Activated CD4-positive, alpha-beta T cell treated with anti-CD3 and anti-CD28 coated beads for 36 hours (primary cell): ENCODE measurements around the gene C17orf107. TPM values are rescaled to one million over a fixed set of nuclear protein-coding genes. Genes with fewer than 3 reads are reported as not detected.
"Not testable (repeated sequence)": the region's sequence is repeated elsewhere in the genome, so short reads cannot be mapped to it uniquely, and the experiment has no call there.

ENCODE experiments used
- ATAC-seq: fragments of 200-7000 bp; cut with Tn5 transposase; one replicate; pipeline ENCODE4 v1.10.0; 2021; ENCODE audit warnings: mild to moderate bottlenecking, moderate library complexity
- CTCF ChIA-PET: fragments of 350-600 bp; sonication (Branson Sonifier 250); formaldehyde crosslinking; loops from one replicate; lab custom pipeline; 2021; ENCODE audit warnings: antibody characterized with exemption; lab: Charles Lee
- POLR2A ChIA-PET: fragments of 350-600 bp; sonication (Branson Sonifier 250); formaldehyde crosslinking; loops from one replicate; lab custom pipeline; 2021; ENCODE audit warnings: antibody characterized with exemption, inconsistent platforms; lab: Charles Lee
- DNase-seq: peaks from one replicate; pipeline ENCODE4 v3.0.0-alpha.2; 2020
- H3K27ac Mint-ChIP-seq: one replicate; pipeline ENCODE4 v1.8.0; 2021; ENCODE audit warnings: mixed read lengths
- H3K27me3 Mint-ChIP-seq: one replicate; pipeline ENCODE4 v1.8.0; 2021; ENCODE audit warnings: mixed read lengths
- H3K36me3 Mint-ChIP-seq: one replicate; pipeline ENCODE4 v1.8.0; 2021; ENCODE audit warnings: low read depth, mixed read lengths
- H3K4me1 Mint-ChIP-seq: one replicate; pipeline ENCODE4 v1.8.0; 2021; ENCODE audit warnings: mixed read lengths
- H3K4me3 Mint-ChIP-seq: one replicate; pipeline ENCODE4 v1.8.0; 2021; ENCODE audit warnings: mild to moderate bottlenecking, moderate library complexity, mixed read lengths
- H3K9me3 Mint-ChIP-seq: one replicate; pipeline ENCODE4 v1.8.0; 2021; ENCODE audit warnings: low read depth, mixed read lengths
- intact Hi-C, 2 experiments: fragments of 100-400 bp; cut with DNase I in 1 of 2; cut with micrococcal nuclease in 1 of 2; formaldehyde crosslinking; loops; one replicate each; pipeline versions ENCODE4 v1.14.2 to v1.15.1; 2022 to 2024; cut with DNase I, micrococcal nuclease
- total RNA-seq, 2 experiments: library from RNA; stranded (reverse); gene quantifications; one replicate each; pipeline ENCODE4 v1.2.3, GENCODE V29; 2021

The C17orf107 gene
- total RNA-seq, 2 experiments from 2014 or later = 2.6 to 2.8 TPM

DNA sequence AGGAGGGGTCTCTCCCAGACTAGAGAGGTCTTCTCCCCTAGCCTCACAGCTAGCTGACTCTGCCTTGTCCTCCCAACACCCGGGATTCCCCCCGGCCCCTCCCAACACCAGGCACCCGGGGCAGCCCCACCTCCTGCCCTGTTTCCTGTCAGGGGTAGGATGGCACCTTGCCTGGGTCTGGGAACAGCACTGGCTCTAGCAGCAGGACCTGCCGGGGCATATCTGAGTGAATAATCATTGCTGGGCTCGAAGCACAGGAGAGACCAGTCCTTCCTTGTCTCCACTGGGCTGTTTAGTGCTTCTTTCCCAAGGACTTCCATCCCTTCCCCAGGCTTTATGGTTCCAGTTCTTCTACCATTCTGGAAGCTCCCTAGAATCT lies 40.5 kb upstream of the C17orf107 start:
- ChIA-PET CTCF (no interaction called here), POLR2A (no interaction called here)
- intact Hi-C loops = no loop called here
- H3K36me3 Mint-ChIP-seq = peaks cover 9% of the 10 kb centered on the region
- no peak overlapping the region for H3K27ac Mint-ChIP-seq
- no peak overlapping the region for H3K4me3 Mint-ChIP-seq
- H3K27me3 Mint-ChIP-seq = no peaks in the 10 kb centered on the region
- H3K4me1 Mint-ChIP-seq = peaks cover 14% of the 10 kb centered on the region
- no peak for DNase-seq
- no peak for ATAC-seq
- H3K9me3 Mint-ChIP-seq = no peaks in the 10 kb centered on the region

DNA sequence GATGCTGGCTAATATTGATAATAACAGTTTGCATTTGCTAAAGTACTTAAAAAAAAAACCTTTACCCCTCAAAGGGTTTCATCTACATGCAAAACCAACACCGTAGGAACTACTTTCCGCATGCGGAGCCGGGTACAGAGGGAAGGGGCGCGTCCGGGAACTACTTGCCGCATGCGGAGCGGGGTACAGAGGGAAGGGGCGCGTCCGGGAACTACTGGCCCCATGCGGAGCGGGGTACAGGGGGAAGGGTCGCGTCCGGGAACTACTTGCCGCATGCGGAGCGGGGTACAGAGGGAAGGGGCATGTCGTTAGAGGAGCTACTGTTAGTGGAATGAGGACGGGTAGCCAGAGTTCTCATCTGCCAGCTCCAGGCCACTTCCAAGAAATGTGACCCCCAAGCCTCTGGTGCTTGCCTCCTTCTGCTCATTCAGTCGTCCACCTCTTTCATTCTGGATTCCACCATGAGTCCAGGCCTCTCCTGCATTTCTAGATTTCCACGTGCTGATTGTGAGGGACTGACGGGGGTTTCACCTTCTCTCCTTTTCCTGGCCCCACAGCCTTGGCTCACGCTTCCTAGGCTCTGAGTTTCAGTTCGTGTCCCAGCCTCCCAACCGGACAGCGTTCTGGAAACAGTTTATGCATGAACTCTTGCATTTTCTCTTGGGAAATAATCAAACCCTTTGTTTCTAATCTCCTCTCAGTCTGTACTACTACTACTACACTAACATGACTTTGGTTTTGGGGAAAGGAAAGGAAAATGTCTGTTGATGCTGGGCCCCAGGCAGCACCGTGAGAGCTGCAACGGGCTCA lies 39.3 kb upstream of the C17orf107 start:
- DNase-seq (no peak), ATAC-seq (no peak)
- no peaks in the 10 kb centered on the region for H3K9me3 Mint-ChIP-seq
- H3K4me1 Mint-ChIP-seq = peaks cover 10% of the 10 kb centered on the region
- ChIA-PET CTCF (interaction anchor here (1.1 kb wide), 1 partner anchor 31 kb away, joined by 4 read pairs; no protein-coding TSS in a partner anchor), POLR2A (no interaction called here)
- H3K27me3 Mint-ChIP-seq = no peaks in the 10 kb centered on the region
- intact Hi-C loops = no loop called here
- no peak overlapping the region for H3K27ac Mint-ChIP-seq
- no peak overlapping the region for H3K4me3 Mint-ChIP-seq
- peaks cover 8% of the 10 kb centered on the region for H3K36me3 Mint-ChIP-seq

DNA sequence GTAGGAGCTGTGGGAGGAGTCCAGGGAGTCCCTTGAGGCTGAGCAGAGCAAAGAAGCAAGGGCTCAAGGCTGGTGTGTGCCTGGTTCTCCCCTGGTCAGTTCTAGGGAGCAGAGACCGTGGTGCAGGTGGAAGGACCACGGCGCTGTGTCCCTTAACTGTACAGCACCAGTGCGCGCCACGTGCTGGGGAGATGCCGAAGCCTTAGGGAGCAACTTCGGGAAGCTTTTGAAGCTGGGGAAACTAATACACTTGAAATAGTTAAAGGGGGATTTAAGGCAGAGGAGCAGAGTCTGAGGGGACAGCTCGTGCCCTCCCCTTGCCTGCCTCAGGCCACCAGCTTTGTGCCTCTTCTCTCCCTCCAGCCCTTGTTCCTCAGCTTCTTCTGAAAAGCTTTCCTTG lies 38.7 kb upstream of the C17orf107 start:
- POLR2A ChIA-PET = no interaction called here
- Mint-ChIP-seq H3K36me3 (peaks cover 9% of the 10 kb centered on the region), H3K4me1 (peaks cover 10% of the 10 kb centered on the region), H3K9me3 (no peaks in the 10 kb centered on the region), H3K27ac (no peak overlapping the region), H3K4me3 (no peak overlapping the region), H3K27me3 (no peaks in the 10 kb centered on the region)
- intact Hi-C loops = no loop called here
- CTCF ChIA-PET = interaction anchor here (1.1 kb wide), 1 partner anchor 30 kb away, joined by 4 read pairs; no protein-coding TSS in a partner anchor
- DNase-seq = no peak
- ATAC-seq = no peak

DNA sequence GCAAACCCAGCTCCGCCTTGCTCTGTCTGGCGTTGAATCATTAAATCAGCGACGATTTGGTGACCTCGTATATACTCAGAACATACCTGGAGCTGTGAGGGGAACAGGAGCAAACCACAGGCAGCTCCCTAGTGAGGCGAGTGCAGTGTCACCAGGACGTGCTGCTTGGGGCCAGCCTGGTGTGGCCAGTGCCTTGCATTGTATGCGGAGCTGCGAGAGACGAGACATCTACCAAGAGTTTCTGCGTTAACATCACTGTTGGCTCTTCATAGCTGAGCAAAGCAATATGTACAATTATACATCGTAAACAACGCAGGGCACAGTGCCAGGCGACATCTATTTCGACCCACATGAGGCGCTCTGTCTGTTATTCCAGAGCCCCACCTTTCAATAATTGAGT lies 38.3 kb upstream of the C17orf107 start:
- H3K27me3 Mint-ChIP-seq = no peaks in the 10 kb centered on the region
- H3K9me3 Mint-ChIP-seq = no peaks in the 10 kb centered on the region
- peaks cover 10% of the 10 kb centered on the region for H3K4me1 Mint-ChIP-seq
- peaks cover 9% of the 10 kb centered on the region for H3K36me3 Mint-ChIP-seq
- ChIA-PET CTCF (interaction anchor here (0.6 to 1.1 kb wide), 2 partner anchors 30 to 104 kb away, joined by 3 to 4 read pairs; no protein-coding TSS in a partner anchor), POLR2A (no interaction called here)
- DNase-seq = no peak
- no peak for ATAC-seq
- H3K4me3 Mint-ChIP-seq = no peak overlapping the region
- intact Hi-C loops = no loop called here
- no peak overlapping the region for H3K27ac Mint-ChIP-seq

DNA sequence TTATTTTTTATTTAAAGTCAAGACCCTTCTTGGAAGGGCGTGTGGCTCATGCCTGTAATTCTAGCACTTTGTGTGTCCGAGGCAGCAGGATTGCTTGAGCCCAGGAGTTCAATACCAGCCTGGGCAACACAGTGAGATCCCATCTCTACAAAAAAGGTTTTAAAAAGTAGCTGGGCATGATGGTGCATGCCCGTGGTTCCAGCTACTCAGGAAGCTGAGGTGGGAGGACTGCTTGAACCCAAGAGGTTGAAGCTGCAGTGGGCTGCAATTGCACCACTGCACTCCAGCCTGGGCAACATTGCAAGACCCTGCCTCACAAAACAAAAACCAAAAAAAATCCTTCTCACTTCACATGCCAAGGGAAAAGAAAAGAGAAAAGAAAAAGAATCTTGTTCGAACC lies 36.6 kb upstream of the C17orf107 start:
- Mint-ChIP-seq H3K36me3 (peaks cover 9% of the 10 kb centered on the region), H3K27ac (no peak overlapping the region), H3K27me3 (no peaks in the 10 kb centered on the region), H3K4me1 (peaks cover 9% of the 10 kb centered on the region), H3K4me3 (no peak overlapping the region), H3K9me3 (no peaks in the 10 kb centered on the region)
- intact Hi-C loops = no loop called here
- no peak for ATAC-seq
- no peak for DNase-seq
- POLR2A ChIA-PET = no interaction called here
- CTCF ChIA-PET = interaction anchor here (0.7 to 1.1 kb wide), 2 partner anchors 199 to 700 kb away, joined by 3 to 4 read pairs; no protein-coding TSS in a partner anchor

DNA sequence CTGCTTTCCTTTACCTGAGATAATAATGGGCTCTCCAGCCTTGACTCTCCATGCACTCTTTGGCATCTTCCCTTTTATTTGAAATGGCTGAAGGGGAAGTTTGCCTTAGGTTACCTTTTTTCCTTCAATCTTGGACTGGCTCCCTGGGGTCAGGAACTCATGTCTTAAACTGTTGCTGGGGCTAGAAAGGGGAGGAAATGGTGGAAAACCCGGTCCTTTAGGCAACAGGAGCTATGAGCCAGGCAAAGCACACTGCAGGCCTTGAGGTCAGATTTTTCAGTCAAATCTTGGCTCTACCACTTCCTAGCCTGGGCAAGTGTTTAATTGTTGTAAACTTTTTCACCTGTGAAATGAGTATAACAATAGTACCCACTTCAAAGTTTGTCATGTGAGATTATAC lies 36.0 kb upstream of the C17orf107 start:
- ChIA-PET CTCF (interaction anchor here (0.7 to 1.1 kb wide), 2 partner anchors 198 to 701 kb away, joined by 3 to 4 read pairs; no protein-coding TSS in a partner anchor), POLR2A (no interaction called here)
- intact Hi-C loops = no loop called here
- Mint-ChIP-seq H3K36me3 (peaks cover 10% of the 10 kb centered on the region), H3K4me3 (no peak overlapping the region), H3K4me1 (peaks cover 7% of the 10 kb centered on the region), H3K9me3 (no peaks in the 10 kb centered on the region), H3K27me3 (no peaks in the 10 kb centered on the region), H3K27ac (no peak overlapping the region)
- no peak for ATAC-seq
- no peak for DNase-seq

DNA sequence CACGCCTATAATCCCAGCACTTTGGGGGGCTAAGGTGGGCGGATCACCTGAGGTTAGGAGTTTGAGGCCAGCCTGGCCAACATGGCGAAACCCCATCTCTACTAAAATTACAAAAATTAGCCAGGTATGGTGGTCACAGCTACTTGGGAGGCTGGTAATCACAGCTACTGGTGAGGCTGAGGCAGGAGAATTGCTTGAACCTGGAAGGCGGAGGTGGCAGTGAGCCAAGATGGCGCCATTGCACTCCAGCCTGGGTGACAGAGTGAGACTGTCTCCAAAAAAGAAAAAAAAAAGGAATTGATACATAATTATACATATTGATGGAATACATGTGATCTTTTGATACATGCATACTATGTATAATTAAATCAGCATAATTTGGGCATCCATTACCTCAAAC lies 31.8 kb upstream of the C17orf107 start:
- ATAC-seq, POLR2A ChIA-PET, H3K27ac Mint-ChIP-seq, H3K4me3 Mint-ChIP-seq, H3K9me3 Mint-ChIP-seq, intact Hi-C loops, H3K4me1 Mint-ChIP-seq, DNase-seq, H3K36me3 Mint-ChIP-seq, H3K27me3 Mint-ChIP-seq: not testable (repeated sequence)
- CTCF ChIA-PET = interaction anchor here (1.0 kb wide), 1 partner anchor 34 kb away, joined by 4 read pairs; no protein-coding TSS in a partner anchor

DNA sequence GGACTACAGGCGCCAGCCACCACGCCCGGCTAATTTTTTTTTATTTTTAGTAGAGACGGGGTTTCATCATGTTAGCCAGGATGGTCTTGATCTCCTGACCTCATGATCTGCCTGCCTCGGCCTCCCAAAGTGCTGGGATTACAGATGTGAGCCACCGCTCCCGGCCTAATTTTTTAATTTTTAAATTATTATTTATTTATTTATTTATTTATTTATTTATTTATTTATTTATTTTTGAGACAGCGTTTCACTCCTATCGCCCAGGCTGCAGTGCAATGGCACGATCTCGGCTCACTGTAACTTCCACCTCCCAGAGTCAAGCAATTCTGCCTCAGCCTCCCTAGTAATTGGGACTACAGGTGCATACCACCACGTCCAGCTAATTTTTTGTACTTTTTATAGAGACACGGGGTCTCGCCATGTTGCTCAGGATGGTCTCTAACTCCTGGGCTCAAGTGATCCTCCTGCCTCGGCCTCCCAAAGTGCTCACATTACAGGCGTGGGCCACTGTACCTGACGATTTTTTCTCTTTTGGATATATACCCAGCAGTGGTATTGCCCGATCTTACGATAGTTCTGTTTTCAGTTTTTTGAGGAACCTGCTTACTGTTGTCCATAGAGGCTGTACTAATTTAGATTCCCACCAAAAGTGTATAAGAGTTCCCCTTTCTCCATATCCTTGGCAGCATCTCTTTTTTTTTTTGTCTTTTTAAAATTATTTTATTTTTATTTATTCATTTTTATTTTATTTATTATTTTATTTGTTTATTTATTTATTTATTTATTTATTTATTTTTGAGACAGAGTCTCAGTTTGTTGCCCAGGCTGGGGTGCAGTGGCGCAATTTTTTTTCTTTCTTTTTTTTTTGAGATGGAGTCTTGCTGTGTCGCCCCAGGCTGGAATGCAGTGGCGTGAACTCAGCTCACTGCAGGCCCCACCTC lies 30.0 kb upstream of the C17orf107 start:
- ATAC-seq, POLR2A ChIA-PET, H3K36me3 Mint-ChIP-seq, H3K27me3 Mint-ChIP-seq, DNase-seq, intact Hi-C loops, H3K27ac Mint-ChIP-seq, H3K4me3 Mint-ChIP-seq, H3K4me1 Mint-ChIP-seq, H3K9me3 Mint-ChIP-seq: not testable (repeated sequence)
- CTCF ChIA-PET = interaction anchor here (0.6 to 0.7 kb wide), 2 partner anchors 11 to 23 kb away, joined by 3 read pairs; no protein-coding TSS in a partner anchor

DNA sequence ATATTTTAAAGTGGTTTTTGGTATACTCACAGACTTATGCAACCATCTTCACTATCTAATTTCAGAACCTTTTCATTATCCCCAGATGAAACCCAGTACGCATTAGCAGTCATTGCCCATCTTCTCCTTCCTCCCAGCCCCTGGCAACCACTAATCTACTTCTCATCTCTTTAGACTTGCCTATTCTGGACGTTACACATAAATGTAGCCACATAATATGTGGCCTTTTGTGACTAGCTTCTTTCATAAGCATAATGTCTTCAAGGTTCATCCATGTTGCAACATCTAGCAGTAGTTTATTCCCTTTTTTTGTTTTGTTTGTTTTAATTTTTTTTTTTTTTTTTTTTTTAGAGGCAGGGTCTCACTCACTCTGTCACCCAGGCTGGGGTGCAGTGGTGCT lies 28.5 kb upstream of the C17orf107 start:
- no peaks in the 10 kb centered on the region for H3K4me1 Mint-ChIP-seq
- intact Hi-C loops = no loop called here
- ATAC-seq = no peak
- ChIA-PET POLR2A (no interaction called here), CTCF (no interaction called here)
- no peaks in the 10 kb centered on the region for H3K27me3 Mint-ChIP-seq
- H3K9me3 Mint-ChIP-seq = no peaks in the 10 kb centered on the region
- H3K36me3 Mint-ChIP-seq = peaks cover 5% of the 10 kb centered on the region
- no peak overlapping the region for H3K27ac Mint-ChIP-seq
- H3K4me3 Mint-ChIP-seq = no peak overlapping the region
- DNase-seq = no peak

DNA sequence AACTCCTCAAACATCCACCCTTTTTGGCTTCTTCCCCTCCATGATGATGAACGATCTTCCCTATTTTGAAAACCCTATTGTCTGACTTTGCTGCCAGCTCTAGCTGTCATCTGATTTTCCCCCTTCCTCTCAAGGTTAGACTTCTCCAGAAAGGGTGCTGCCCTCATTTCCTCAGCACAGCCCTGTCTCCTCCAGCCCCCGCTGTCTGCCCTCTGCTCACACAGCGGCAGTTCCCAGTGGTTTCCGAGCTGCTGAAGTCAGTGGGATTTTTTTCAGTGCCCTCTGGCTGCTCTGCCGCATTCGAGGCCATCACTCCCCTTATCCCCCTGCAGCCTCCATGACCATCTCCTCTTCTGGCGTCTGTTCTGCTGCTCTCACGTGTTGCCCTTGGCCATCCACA lies 26.6 kb upstream of the C17orf107 start:
- no peak for ATAC-seq
- ChIA-PET CTCF (no interaction called here), POLR2A (no interaction called here)
- Mint-ChIP-seq H3K9me3 (no peaks in the 10 kb centered on the region), H3K27me3 (no peaks in the 10 kb centered on the region), H3K4me1 (no peaks in the 10 kb centered on the region), H3K4me3 (no peak overlapping the region), H3K36me3 (peaks cover 5% of the 10 kb centered on the region), H3K27ac (no peak overlapping the region)
- no peak for DNase-seq
- intact Hi-C loops = no loop called here

DNA sequence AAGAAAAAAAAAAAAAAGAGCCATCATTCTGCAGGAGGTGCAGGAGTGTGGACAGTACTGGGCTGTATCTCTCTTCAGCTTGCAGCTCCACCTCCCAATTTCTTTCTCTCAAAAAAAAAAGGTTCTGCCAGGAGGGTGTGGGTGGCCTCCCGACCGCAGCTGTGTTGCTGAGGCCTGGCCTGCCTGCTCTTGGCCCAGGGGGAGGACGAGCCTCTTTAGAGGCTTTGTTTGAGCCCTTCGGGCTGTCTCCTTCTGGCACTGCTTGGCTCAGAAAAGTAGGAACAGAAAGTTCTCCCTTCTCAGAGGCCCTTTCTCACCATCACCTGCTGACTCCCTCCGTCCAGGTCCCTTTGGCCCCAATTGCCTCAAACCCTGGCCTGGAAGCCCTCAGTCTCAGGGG lies 22.2 kb upstream of the C17orf107 start:
- intact Hi-C loops = no loop called here
- Mint-ChIP-seq H3K4me1 (no peaks in the 10 kb centered on the region), H3K27me3 (no peaks in the 10 kb centered on the region), H3K36me3 (peaks cover 2% of the 10 kb centered on the region), H3K9me3 (no peaks in the 10 kb centered on the region), H3K27ac (no peak overlapping the region), H3K4me3 (no peak overlapping the region)
- ChIA-PET POLR2A (no interaction called here), CTCF (interaction anchor here (0.6 kb wide), 1 partner anchor 26 kb away, joined by 5 read pairs; no protein-coding TSS in a partner anchor)
- DNase-seq = no peak
- no peak for ATAC-seq
